NOMO-1 treated with DMSO at 0.1 percent for 48 hours (cell line): ENCODE measurements around the gene SS18L1.
A peak's percentile ranks its signal among the peaks of the same experiment; 100 is the strongest.

Experiments used
- DNase-seq: peaks from one replicate; lab custom pipeline; 2025; ENCODE audit not compliant: unreplicated experiment; lab: John Stamatoyannopoulos, UW

The SS18L1 gene

GRCh38 chr20:62168890-62169435 is 25.4 kb downstream of the SS18L1 start:
- DNase-seq: no peak

DNA sequence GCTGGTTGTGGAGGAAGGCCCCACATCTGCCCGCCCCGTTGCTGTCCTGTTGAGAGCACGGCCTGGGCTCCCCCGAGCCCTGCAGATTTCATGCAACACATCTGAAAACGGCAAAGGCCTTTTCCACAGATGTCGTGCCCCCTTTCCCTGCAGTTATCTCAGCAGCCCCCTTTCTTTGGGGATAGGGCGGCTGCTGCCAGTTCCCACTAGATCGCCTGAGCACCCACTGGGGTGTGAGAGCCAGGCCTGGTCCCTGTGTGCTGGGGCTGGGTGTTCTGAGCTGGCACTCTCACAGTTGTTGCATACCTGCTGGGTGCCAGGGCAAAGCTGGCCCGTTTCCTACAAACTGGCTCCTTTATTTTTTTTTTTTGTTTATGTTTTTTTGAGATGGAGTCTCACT is 27.0 kb downstream of the SS18L1 start:
- no peak for DNase-seq

GRCh38 chr20:62171245-62171644 is 27.7 kb downstream of the SS18L1 start:
- no peak for DNase-seq

GRCh38 chr20:62172666-62173065 is 29.1 kb downstream of the SS18L1 start:
- DNase-seq: no peak

GRCh38 chr20:62174021-62174804 is 30.6 kb downstream of the SS18L1 start:
- DNase-seq: no peak

DNA sequence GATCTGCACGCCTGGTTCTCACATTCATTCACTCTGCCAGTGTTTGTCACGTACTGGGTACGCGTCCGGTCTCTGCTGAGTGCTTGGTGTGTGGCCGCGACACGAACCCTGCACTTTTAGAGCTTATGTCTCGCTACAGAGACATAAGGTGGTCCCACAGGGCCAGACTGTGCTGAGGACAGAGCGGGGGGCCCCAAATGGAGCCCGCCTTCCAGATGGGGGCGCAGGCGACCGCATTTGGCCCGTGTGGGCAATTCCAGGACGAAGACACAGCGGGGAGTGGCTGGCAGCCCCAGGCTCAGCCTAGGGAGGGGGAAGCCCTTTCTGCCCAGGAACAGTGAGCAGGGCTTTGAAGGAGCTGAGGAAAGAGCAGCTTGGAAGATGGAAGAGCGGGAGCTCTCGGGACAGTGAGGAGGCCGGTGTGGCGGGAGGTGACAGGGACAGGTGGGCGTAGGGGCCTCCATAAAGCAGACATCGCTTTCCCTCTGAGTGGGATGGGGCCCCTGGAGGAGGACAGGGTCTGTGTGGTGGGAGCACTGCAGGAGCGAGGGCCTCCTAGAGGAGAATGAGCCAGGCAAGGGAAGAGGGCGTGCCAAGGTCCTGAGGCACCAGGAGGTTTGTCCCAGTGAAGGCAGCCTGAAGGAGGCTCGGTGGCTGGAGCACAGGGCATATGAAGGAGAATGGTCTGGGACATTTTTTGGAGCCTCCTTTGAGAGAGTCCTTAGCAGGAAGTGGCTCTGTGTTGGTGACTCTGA is 31.5 kb downstream of the SS18L1 start:
- DNase-seq: no peak

DNA sequence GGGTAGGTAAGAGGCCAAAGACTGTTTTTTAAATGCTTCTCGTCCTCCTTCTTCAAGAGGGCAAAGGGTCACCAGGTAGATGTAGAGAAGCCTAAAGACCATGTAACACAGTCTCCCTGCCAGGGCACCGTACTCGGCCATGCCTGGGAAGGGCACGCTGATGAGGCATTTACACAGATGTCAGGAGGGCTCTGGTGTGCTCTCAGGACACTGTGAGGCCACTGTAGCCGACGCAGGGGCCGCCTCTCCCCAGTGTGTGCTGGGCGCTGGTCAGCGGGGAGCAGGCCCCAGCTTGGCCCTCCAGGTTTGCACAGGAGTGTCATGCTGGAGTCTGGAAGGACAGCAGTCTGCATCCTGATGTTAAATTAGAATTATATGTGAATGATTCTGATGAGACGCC is 32.1 kb downstream of the SS18L1 start:
- DNase-seq: no peak

GRCh38 chr20:62176866-62177265 is 33.3 kb downstream of the SS18L1 start:
- DNase-seq: no peak

DNA sequence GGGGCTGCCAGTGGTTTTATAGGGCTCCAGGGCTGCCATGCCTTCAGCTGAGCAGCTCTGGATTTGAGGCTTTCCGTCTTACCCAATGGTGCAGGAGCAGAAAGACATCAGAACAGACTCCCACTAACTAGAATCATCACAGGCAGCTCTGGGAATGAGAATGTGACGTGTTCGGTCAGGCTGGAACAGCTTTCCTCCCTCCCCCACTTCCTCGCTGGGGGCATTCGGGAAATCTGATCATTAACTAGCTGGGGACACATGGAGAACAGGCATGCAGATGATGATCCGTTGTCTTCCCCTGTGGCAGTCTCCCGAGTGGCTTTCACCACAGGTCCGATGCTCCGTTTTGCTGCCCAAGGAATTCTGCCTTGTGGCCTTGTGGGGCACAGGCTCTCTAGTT is 33.7 kb downstream of the SS18L1 start:
- no peak for DNase-seq

DNA sequence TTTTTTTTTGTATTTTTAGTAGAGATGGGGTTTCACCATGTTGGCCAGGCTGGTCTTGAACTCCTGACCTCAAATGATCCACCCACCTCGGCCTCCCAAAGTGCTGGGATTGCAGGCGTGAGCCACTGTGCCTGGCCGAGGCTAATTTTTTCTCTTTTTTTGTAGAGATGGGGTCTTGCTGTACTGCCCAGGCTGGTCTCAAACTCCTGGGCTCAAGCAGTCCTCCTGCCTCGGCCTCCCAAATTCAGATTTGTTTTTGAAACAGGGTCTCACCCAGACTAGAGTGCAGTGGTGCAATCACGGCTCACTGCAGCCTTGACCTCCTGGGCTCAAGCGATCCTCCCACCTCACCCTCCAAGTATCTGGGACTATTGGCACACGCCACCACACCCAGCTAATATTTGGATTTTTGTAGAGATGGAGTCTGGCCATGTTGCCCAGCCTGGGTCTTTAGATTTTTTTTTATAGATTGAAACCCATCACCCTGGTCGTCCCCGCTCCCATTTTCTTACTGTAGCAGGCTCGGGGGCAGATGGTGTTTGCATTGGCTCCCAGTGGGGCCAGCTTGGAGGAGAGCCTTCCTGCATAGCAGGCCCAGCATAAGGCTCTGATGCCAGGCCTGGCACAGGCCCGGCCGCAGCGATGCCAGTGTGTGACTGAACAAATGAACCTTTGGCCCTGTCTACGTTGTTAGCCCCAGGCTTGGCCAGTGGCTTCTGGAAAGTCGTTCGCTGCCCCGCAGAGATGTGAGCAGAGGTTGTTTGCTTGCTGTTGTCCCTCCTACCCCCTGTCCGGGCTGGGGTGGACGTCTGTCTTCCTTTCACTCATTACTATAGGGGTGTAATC is 35.0 kb downstream of the SS18L1 start:
- no peak for DNase-seq

DNA sequence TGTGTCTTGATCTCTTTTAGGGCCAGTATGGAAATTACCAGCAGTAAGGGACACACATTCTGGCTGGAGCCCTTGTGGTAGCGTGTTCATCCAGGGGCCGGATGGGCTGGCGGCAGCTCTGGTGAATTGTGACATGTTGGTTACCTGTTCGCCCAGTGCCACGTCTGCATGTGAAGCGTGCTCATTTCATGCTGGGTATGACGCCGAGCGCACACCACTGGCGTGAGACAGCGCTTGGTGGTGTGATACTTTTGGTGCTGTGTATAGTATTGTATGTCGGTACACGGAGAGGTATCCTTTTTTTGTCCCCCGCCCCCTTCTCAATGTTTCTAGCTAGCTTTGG is 35.6 kb downstream of the SS18L1 start:
- no peak for DNase-seq

DNA sequence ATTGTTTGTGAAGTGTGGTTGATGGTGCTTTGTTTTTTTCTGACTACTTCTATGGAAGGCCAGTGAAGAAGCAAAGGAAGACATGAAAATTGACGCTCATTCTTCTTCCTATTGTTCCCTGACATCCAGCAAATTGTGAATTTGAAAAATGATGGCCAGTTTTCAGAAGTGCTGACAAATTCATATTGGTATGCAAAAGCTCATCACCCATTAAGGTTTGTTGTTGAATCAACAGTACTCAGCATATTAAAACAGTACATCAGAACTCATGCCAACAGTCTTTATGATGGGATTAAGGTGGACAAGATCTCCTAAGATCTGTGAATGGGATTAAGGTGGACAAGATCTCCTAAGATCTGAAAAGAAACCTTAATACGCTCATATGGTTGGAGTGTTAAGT is 38.2 kb downstream of the SS18L1 start:
- no peak for DNase-seq

- peak; percentile 92 for DNase-seq
Observed at GRCh38 chr20:62182469-62183425, 39.2 kb downstream of the SS18L1 start, which contains the start of gene MTG2. MTG2 (plus strand) TSS chr20:62183028; CDS start chr20:62193421, 10,393 bp downstream.

DNA sequence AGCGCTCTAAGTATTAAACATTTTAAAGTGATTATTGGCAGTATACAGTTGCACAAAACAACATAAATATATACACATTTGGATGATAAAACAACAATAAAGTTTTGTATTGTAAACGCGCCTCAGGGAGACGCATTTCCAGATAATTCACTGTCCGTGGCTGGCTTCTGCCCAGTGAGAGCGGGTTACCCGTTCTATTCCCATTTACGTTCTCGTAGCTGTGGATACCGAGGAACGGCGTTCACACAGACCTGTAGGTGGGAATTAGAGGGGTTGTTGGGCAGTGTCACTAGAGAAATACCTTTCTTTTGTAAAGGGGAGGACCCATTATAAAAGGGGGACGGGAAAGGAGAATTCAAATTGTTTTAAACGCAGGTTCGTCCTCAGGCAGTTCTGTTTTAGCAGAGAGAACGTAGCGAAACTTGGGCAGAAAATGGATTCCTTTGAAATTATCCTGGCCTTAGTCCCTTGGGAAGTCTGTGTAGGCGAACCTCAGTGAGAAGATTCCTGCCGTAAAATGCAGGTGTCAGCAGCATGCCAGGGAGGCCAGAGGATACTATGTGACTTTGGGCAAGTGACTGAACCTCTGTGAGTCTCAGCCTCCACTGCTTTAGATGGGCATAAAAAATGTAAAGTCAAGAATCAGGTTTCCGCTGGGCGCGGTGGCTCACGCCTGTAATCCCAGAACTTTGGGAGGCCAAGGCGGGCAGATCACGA is 40.0 kb downstream of the SS18L1 start:
- no peak for DNase-seq

DNA sequence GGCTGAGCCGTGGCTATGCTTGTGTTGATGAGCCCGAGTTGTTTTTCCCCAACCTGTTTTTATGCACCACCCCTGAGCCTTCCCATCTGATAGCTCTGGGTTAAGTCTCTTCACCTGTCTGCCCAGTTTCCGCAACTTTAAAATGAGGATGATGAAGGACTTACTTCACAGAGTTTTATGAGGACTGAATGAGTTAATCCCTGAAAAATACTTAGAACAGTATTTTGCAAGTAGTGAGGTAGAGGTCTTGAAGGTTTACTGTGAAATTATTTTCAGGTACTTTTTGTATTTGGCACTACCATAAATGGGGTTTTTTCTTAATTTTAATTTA is 42.5 kb downstream of the SS18L1 start:
- no peak for DNase-seq

GRCh38 chr20:62186887-62187866 is 43.6 kb downstream of the SS18L1 start:
- no peak for DNase-seq

DNA sequence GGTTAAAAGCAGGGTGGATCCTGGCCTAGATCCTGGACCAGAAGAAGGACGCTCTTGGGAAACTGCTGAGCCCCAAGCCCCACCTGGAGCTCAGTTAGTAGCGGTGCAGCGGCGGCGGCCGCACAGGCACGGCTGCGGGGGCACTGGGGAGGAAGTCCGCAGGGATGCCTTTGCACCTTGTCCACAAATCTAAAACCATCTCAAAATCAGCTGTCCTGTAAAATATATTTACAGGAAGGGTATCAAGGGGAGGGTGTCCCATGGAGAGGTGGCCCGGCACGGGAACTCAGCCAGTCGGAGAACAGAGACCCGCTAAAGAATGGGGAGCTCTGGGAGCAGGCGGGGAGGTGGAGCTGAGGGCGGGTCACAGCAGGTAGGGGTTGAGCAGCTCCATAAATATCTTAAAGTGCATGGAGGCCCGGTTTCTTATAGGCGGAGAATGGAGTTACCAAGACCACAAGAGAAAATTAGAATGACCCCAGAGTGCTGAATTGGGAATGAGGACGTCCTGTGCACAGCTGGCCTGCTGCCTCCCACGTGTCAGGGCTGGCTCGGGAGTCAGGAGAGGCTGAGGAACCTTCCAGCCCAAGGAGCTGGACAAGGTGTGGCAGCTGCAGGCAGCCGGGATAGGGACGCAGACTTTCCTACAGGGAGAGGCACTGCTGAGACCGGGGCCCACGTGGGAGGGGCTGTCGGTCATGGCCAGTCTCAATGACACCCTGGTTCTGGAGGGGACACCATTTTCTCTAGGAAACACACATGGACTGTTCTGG is 47.3 kb downstream of the SS18L1 start:
- DNase-seq: no peak
